OCI-LY7 (cell line): Measurements from ENCODE around the gene TPP1.

Source experiments
- EZH2phosphoT487 ChIP-seq: fragments of 200-600 bp; sonication (generic); IDR thresholded peaks from 2 replicates; pipeline ENCODE4 v1.6.1; 2018; ENCODE audit warnings: low read depth, borderline replicate concordance, mild to moderate bottlenecking, mixed run types, antibody characterized with exemption, low read length, moderate library complexity, mixed read lengths
- TF ChIP-seq, protein P1 (sequence below): fragments of 200-600 bp; sonication (generic); conservative IDR thresholded peaks from 2 replicates; pipeline ENCODE4 v1.5.1; 2014; ENCODE audit warnings: mild to moderate bottlenecking, antibody characterized with exemption, low read length, moderate library complexity, mixed read lengths

DNA sequence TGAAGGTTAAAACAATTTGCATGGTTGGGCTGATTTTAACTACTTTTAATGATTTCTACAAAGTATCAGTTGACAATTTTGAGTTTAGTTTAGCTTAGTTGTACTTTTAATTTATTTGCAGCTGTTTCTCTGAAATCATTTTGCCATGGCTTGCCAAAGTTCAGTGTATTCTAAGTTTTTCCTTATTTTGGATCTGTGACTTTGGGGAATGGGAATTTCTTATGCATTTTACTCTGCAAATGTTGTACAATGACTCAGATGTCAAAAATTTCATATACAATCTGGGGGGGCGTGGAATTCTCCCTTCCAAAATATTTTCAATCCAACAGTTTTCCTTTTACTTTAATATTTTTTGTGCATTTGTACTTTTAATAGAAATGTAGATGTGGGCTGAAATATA is 45.3 kb upstream of the TPP1 start:
- TF ChIP-seq, protein P1, sequence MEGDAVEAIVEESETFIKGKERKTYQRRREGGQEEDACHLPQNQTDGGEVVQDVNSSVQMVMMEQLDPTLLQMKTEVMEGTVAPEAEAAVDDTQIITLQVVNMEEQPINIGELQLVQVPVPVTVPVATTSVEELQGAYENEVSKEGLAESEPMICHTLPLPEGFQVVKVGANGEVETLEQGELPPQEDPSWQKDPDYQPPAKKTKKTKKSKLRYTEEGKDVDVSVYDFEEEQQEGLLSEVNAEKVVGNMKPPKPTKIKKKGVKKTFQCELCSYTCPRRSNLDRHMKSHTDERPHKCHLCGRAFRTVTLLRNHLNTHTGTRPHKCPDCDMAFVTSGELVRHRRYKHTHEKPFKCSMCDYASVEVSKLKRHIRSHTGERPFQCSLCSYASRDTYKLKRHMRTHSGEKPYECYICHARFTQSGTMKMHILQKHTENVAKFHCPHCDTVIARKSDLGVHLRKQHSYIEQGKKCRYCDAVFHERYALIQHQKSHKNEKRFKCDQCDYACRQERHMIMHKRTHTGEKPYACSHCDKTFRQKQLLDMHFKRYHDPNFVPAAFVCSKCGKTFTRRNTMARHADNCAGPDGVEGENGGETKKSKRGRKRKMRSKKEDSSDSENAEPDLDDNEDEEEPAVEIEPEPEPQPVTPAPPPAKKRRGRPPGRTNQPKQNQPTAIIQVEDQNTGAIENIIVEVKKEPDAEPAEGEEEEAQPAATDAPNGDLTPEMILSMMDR = no peak
- TF ChIP-seq EZH2phosphoT487 = no peak
